Thyroid gland (tissue), 4 donors: ENCODE data around the gene PTGES3L. TPM values are rescaled to one million over a fixed set of nuclear protein-coding genes. Genes with fewer than 3 reads are reported as not detected.
"Not testable (repeated sequence)": the region's sequence is repeated elsewhere in the genome, so short reads cannot be mapped to it uniquely, and the experiment has no call there.

Experiments used
- DNase-seq, 2 donors: peaks; one replicate each; pipeline ENCODE4 v3.0.0-alpha.2; 2019
- H3K27ac ChIP-seq, 3 donors: fragments of 200-600 bp; sonication (generic); 1 replicate in 2 of 3; 2 replicates in 1 of 3; pipeline ENCODE4 v1.5.1; 2016 to 2019; ENCODE audit warnings: mild to moderate bottlenecking in 1 of 3, moderate library complexity in 1 of 3
- H3K27me3 ChIP-seq: fragments of 200-600 bp; sonication (generic); one replicate; pipeline ENCODE4 v1.5.1; 2019
- H3K36me3 ChIP-seq, 2 donors: fragments of 200-600 bp; sonication (generic); one replicate each; pipeline ENCODE4 v1.5.1; 2016 to 2019
- H3K4me1 ChIP-seq, 2 donors: fragments of 200-600 bp; sonication (generic); one replicate each; pipeline ENCODE4 v1.5.1; 2017 to 2019
- H3K4me3 ChIP-seq, 3 donors: fragments of 200-600 bp; sonication (generic); replicated peaks in 1 of 3; 1 replicate in 2 of 3; 2 replicates in 1 of 3; pipeline ENCODE4 v1.5.1; 2016; ENCODE audit warnings: mild to moderate bottlenecking in 1 of 3
- H3K9me3 ChIP-seq: fragments of 200-600 bp; sonication (generic); one replicate; pipeline ENCODE4 v1.5.1; 2017
- POLR2A ChIP-seq, 2 donors: fragments of 450-650 bp; IDR thresholded peaks; one replicate each; pipeline ENCODE4 v1.6.1; 2017; ENCODE audit warnings: antibody characterized with exemption in 2 of 2, mild to moderate bottlenecking in 2 of 2, moderate library complexity in 1 of 2
- WGBS, 2 donors: methylation state at CpG; one replicate each; pipeline ENCODE4 v1.1.5; 2017; 5-methylcytosine and 5-hydroxymethylcytosine counted together
- intact Hi-C: fragments of 100-400 bp; cut with DNase I; formaldehyde crosslinking; loops from one replicate; pipeline ENCODE4 v1.15.1; 2023
- total RNA-seq, 4 donors: library from RNA; depleted of rRNA; stranded (reverse); fragments of >200 nt; gene quantifications; one replicate each; pipeline ENCODE4 v1.2.3, GENCODE V29; 2016
- TF ChIP-seq, protein P1 (sequence below), 6 experiments: fragments of 200-600 bp in 3 of 6; fragments of 450-650 bp in 3 of 6; sonication (generic) in 3 of 6; IDR thresholded peaks; one replicate each; pipeline ENCODE4 v1.5.1; 2016 to 2019; ENCODE audit warnings: antibody characterized with exemption in 6 of 6, mild to moderate bottlenecking in 2 of 6, inconsistent platforms in 1 of 6, moderate library complexity in 1 of 6

The PTGES3L gene
- total RNA-seq, 4 donors from 2014 or later = 0.11 to 0.75 (median 0.54) TPM; not detected in 1

DNA sequence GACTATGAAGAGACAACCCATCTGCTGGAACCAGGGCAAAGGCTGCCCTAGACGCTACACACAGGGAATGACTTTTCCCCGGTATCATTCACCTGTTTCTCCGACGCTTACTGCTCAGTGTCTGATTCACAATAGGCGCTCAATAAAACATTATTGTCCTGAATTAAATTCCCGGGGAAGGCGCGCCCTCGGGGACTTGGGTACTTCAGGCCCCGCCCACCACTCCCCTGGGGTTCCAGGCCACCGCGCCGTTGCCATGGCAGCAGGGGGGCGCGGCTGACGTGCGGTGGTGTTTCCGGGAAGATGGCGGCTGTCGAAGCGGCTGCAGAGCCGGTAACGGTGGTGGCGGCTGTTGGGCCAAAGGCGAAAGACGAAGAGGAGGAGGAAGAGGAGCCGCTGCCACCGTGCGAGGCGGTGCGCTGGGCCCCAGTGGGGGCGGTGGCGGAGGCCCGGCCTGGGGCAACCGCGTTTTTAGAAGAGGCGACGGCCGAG, 440 bp upstream of the PTGES3L start, which contains the start of gene RUNDC1:
Gene RUNDC1 (plus strand): TSS at position 292 of the 492 bp plus-strand sequence. CDS start 12 bp downstream, at position 304.
- peak within 1 kb of the TSS; percentile 50 to 93 (median 84) for H3K4me3 ChIP-seq
- H3K27me3 ChIP-seq = no peaks in the 10 kb centered on the region
- WGBS, 2 donors = 0 to 1% methylated on average over 29 to 30 of the region's 39 CpGs
- no peaks in the 10 kb centered on the region for H3K9me3 ChIP-seq
- peak within 1 kb of the TSS; percentile 45 to 83 (median 56) for H3K27ac ChIP-seq
- H3K36me3 ChIP-seq = peaks cover under 1 to 2% of the 10 kb centered on the region in 2 donors
- DNase-seq = peak; percentile 98
- peaks cover 15 to 17% of the 10 kb centered on the region in 2 donors for H3K4me1 ChIP-seq
- TF ChIP-seq, protein P1, sequence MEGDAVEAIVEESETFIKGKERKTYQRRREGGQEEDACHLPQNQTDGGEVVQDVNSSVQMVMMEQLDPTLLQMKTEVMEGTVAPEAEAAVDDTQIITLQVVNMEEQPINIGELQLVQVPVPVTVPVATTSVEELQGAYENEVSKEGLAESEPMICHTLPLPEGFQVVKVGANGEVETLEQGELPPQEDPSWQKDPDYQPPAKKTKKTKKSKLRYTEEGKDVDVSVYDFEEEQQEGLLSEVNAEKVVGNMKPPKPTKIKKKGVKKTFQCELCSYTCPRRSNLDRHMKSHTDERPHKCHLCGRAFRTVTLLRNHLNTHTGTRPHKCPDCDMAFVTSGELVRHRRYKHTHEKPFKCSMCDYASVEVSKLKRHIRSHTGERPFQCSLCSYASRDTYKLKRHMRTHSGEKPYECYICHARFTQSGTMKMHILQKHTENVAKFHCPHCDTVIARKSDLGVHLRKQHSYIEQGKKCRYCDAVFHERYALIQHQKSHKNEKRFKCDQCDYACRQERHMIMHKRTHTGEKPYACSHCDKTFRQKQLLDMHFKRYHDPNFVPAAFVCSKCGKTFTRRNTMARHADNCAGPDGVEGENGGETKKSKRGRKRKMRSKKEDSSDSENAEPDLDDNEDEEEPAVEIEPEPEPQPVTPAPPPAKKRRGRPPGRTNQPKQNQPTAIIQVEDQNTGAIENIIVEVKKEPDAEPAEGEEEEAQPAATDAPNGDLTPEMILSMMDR (IDR thresholded peaks at IDR 0.05) = no peak
- TF ChIP-seq POLR2A (IDR thresholded peaks at IDR 0.05) = peak in 1 of 2 donors; percentile 85
- intact Hi-C loops = no loop called here

DNA sequence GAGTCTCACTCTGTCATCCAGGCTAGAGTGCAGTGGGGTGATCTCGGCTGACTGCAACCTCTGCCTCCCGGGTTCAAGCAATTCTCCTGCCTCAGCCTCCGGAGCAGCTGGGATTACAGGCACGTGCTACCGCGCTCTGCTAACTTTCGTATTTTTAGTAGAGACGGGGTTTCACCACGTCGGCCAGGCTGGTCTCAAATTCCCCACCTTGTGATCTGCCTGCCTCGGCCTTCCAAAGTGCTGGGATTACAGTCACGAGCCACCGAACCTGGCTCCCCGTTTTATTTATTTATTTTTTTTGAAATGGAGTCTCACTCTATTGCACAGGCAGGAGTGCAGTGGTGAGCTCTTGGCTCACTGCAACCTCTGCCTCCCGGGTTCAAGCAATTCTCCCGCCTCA, 4.2 kb downstream of the PTGES3L start:
- H3K4me3 ChIP-seq, H3K27ac ChIP-seq, H3K27me3 ChIP-seq, H3K4me1 ChIP-seq, H3K36me3 ChIP-seq, H3K9me3 ChIP-seq, intact Hi-C loops: not testable (repeated sequence)
- DNase-seq = peak in 1 of 2 donors; percentile 41
- 55 to 64% methylated on average over 16 of the region's 16 CpGs for WGBS, 2 donors

DNA sequence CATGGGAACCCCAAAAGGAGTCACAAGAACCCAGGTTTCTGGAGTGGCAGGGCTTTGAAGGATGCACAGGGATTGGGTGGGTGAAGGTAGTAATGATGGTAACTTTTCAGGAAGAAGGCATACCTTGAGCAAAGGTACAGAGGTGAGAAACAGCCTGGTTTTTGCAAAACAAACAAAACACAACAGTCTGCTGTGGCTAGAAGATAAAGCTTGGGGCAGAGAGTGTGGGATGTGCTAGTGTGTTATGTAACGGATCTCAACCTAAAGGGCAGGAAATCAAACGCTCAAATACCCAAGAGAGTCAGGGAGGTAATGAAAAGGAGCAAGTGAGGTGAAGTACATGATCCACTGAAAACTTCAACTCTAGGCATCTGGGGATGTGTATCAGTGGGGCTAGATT, 4.6 kb downstream of the PTGES3L start:
- H3K27ac ChIP-seq = no peak overlapping the region
- WGBS, 2 donors = 20 to 36% methylated on average over 2 of the region's 2 CpGs

DNA sequence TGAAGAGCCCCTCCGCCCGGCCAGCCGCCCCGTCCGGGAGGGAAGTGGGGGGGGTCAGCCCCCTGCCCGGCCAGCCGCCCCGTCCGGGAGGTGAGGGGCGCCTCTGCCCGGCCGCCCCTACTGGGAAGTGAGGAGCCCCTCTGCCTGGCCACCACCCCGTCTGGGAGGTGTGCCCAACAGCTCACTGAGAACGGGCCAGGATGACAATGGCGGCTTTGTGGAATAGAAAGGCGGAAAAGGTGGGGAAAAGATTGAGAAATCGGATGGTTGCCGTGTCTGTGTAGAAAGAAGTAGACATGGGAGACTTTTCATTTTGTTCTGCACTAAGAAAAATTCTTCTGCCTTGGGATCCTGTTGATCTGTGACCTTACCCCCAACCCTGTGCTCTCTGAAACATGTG, 6.6 kb downstream of the PTGES3L start:
- peaks cover 8 to 13% of the 10 kb centered on the region in 2 donors for H3K4me1 ChIP-seq
- H3K36me3 ChIP-seq, H3K9me3 ChIP-seq, H3K27ac ChIP-seq, H3K27me3 ChIP-seq, H3K4me3 ChIP-seq, DNase-seq, intact Hi-C loops: not testable (repeated sequence)
- WGBS, 2 donors = 74 to 87% methylated on average over 5 to 8 of the region's 18 CpGs

More for the DNA sequence above, 4.6 kb downstream of the PTGES3L start:
- TF ChIP-seq, protein P1 (IDR thresholded peaks at IDR 0.05) = no peak
- TF ChIP-seq POLR2A (IDR thresholded peaks at IDR 0.05) = no peak
- no peak for DNase-seq
- intact Hi-C loops = no loop called here
- H3K27me3 ChIP-seq = no peaks in the 10 kb centered on the region
- peaks cover 4 to 8% of the 10 kb centered on the region in 2 donors for H3K4me1 ChIP-seq
- H3K36me3 ChIP-seq = no peaks in the 10 kb centered on the region
- H3K9me3 ChIP-seq = no peaks in the 10 kb centered on the region
- no peak overlapping the region for H3K4me3 ChIP-seq

DNA sequence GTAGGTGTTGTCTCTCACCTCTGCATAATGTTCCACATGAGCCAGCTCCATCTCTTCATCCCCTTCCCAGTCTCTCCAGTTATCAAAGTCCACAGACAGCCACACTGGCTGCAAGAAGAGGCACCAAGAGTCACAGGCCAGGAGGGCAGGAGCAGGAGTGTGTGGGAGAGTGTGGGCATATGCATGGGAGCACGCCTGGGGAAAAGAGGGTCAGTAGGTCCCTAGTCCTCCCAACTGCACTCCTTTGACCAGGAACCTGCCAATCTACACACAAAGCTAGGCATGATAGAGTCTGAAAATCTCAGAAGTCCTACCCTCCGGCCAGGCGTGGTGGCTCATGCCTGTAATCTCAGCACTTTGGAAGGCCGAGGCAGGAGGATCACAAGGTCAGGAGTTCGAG, 8.3 kb downstream of the PTGES3L start:
- Histone ChIP-seq H3K36me3 (no peaks in the 10 kb centered on the region), H3K27me3 (no peaks in the 10 kb centered on the region), H3K4me1 (peaks cover 9 to 14% of the 10 kb centered on the region in 2 donors), H3K9me3 (no peaks in the 10 kb centered on the region), H3K27ac (no peak overlapping the region), H3K4me3 (no peak overlapping the region)
- DNase-seq = no peak
- TF ChIP-seq, protein P1 (IDR thresholded peaks at IDR 0.05) = no peak
- TF ChIP-seq POLR2A (IDR thresholded peaks at IDR 0.05) = no peak
- 94 to 95% methylated on average over 5 of the region's 5 CpGs for WGBS, 2 donors
- intact Hi-C loops = no loop called here

DNA sequence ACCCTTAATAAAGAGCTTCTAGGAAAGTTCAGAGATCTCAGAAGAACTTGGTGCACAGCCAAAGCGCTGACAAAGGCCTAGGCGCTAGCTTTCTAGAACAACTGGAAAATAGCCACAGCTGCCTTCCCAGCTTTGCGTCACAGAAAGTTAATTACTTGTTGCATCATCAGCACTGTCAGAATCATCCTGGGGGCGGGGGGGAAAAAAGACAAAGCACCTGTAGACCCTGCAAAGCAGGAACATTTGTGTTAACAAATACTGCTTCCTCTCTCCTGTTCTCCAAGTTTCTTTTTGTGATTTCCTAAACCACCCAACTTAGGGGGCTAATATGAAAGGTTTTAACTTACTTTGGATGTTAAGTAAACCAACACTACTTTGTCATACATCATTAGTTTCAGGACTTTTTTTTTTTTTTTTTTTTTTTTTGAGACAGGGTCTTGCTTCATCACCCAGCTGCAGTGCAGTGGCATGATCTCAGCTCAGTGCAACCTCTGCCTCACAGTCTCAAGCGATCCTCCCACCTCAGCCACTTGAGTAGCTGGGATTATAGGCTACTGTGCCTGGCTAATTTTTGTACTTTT, 10.8 kb downstream of the PTGES3L start:
- peaks cover 12 to 14% of the 10 kb centered on the region in 2 donors for H3K4me1 ChIP-seq
- TF ChIP-seq, protein P1 (IDR thresholded peaks at IDR 0.05) = no peak
- TF ChIP-seq POLR2A (IDR thresholded peaks at IDR 0.05) = no peak
- H3K4me3 ChIP-seq = no peak overlapping the region
- intact Hi-C loops = no loop called here
- H3K27ac ChIP-seq = peak overlapping the region; percentile 34 to 70 (median 61)
- 23 to 30% methylated on average over 5 of the region's 5 CpGs for WGBS, 2 donors
- no peaks in the 10 kb centered on the region for H3K27me3 ChIP-seq
- no peaks in the 10 kb centered on the region for H3K9me3 ChIP-seq
- H3K36me3 ChIP-seq = no peaks in the 10 kb centered on the region
- peak; percentile 78 to 81 for DNase-seq
